Stimulated activated CD8-positive, alpha-beta memory T cell treated with anti-CD3 and anti-CD28 coated beads, Interleukin-12 subunit alpha, Interleukin-12 subunit beta, amount 100 ng/mL, for 1 hour (primary cell): ENCODE measurements around the gene ECM1.

ENCODE experiments used
- DNase-seq: peaks from one replicate; pipeline ENCODE4 v3.0.0-alpha.2; 2020; ENCODE audit warnings: low read depth

Gene ECM1

GRCh38 chr1:150558761-150559655 is 51.1 kb downstream of the ECM1 start:
- DNase-seq = no peak

- DNase-seq = no peak
These were observed 51.7 kb downstream of the ECM1 start for GRCh38 chr1:150559656-150560010.

- no peak for DNase-seq
These were observed 52.1 kb downstream of the ECM1 start for GRCh38 chr1:150560011-150560438.

GRCh38 chr1:150560576-150561253 is 52.8 kb downstream of the ECM1 start:
- DNase-seq = peak; percentile 76

- no peak for DNase-seq
These were observed 53.5 kb downstream of the ECM1 start for GRCh38 chr1:150561254-150561973.

- DNase-seq = peak; percentile 68
These were observed 54.1 kb downstream of the ECM1 start for GRCh38 chr1:150561974-150562445.

- DNase-seq = no peak
These were observed 54.8 kb downstream of the ECM1 start for GRCh38 chr1:150562446-150563339.
